ENCODE measurements around the gene RUNX1. TPM values are rescaled to one million over a fixed set of nuclear protein-coding genes. Genes with fewer than 3 reads are reported as not detected.

RUNX1 gene
- total RNA-seq, 6 experiments from 2014 or later, result 2.9 to 18.3 (median 4.3) TPM

DNA sequence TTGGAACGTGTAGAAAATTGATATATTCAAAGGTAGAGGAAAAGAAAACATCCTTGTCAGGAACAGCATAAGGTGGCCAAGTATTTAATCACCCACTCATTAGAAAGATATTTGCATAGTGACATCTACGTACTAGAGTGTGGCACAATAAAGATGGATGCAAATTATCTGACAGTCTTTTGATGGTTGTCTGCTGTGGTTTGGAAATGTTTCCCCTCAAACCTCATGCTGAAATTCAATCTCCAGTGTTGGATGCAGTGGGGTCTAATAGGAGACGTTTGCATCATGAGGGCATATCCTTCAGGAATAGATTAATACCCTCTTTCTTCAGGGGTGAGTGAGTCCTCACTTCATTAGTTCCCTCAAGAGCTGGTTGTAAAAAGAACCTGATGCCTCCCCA, 34.1 kb upstream of the RUNX1 start:
- Histone ChIP-seq H3K4me1 (no peaks in the 10 kb centered on the region), H3K27ac (no peak overlapping the region), H3K36me3 (no peaks in the 10 kb centered on the region), H3K4me3 (no peak overlapping the region), H3K9me3 (no peaks in the 10 kb centered on the region), H3K27me3 (no peaks in the 10 kb centered on the region)
- intact Hi-C loops (cut with DNase I), result no loop called here
- 54% methylated on average over 2 of the region's 3 CpGs for WGBS (ENCODE audit: insufficient coverage, low coverage, low lambda C conversion rate, missing lambda C conversion rate)
- ATAC-seq (no peak), DNase-seq (no peak)
- TF ChIP-seq POLR2A (IDR thresholded peaks at IDR 0.05), result no peak
- TF ChIP-seq, protein P1, sequence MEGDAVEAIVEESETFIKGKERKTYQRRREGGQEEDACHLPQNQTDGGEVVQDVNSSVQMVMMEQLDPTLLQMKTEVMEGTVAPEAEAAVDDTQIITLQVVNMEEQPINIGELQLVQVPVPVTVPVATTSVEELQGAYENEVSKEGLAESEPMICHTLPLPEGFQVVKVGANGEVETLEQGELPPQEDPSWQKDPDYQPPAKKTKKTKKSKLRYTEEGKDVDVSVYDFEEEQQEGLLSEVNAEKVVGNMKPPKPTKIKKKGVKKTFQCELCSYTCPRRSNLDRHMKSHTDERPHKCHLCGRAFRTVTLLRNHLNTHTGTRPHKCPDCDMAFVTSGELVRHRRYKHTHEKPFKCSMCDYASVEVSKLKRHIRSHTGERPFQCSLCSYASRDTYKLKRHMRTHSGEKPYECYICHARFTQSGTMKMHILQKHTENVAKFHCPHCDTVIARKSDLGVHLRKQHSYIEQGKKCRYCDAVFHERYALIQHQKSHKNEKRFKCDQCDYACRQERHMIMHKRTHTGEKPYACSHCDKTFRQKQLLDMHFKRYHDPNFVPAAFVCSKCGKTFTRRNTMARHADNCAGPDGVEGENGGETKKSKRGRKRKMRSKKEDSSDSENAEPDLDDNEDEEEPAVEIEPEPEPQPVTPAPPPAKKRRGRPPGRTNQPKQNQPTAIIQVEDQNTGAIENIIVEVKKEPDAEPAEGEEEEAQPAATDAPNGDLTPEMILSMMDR (IDR thresholded peaks at IDR 0.05), result no peak

DNA sequence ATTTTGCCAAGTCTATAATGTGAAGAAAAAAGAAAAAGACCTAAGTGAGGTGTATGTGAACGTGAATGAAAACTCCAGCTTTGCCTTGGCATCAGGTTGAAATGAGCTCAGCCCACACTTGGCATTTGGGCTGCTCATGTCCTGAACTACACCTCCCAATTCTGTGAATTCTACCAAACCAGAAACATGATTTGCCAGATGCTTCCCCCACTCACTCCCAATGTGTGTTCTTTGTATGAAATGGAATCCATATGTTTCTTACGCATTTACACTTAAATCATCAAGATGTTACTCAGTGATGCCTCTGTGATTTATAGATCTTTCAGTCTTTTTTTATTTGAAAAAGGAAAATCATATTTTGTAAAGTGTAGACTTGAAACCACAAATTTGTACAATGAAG, 32.8 kb upstream of the RUNX1 start:
- Histone ChIP-seq H3K27me3 (no peaks in the 10 kb centered on the region), H3K4me3 (no peak overlapping the region), H3K36me3 (no peaks in the 10 kb centered on the region), H3K4me1 (no peaks in the 10 kb centered on the region), H3K9me3 (no peaks in the 10 kb centered on the region), H3K27ac (no peak overlapping the region)
- no peak for TF ChIP-seq POLR2A (IDR thresholded peaks at IDR 0.05)
- TF ChIP-seq, protein P1 (IDR thresholded peaks at IDR 0.05), result no peak
- ATAC-seq, result no peak
- WGBS (ENCODE audit: insufficient coverage, low coverage, low lambda C conversion rate, missing lambda C conversion rate), result 75% methylated on average over 2 of the region's 2 CpGs
- intact Hi-C loops (cut with DNase I), result no loop called here
- no peak for DNase-seq

DNA sequence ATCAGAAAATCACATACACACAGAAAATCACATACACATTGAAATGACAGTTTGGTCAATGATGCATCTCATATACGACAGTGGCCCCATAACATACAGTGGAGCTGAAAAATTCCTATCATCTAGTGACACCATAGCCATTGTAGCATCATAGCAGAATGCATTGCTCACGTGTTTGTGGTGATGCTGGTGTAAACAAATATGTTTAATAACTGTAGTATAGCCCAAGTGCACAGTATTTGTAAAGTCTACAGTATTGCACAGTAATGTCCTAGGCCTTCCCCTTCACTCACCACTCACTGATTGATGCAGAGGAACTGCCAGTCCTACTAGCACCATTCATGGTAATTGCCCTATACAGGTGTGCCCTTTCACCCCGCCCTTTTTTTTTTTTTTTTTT, 30.1 kb upstream of the RUNX1 start:
- peaks cover 0 to 5% (median 0%) of the 10 kb centered on the region in 4 donors for H3K9me3 ChIP-seq
- no peaks in the 10 kb centered on the region for H3K36me3 ChIP-seq
- H3K27me3 ChIP-seq, result no peaks in the 10 kb centered on the region
- no peaks in the 10 kb centered on the region for H3K4me1 ChIP-seq
- WGBS (ENCODE audit: insufficient coverage, low coverage, low lambda C conversion rate, missing lambda C conversion rate), result no CpG with 5 or more reads among the region's 3 CpGs
- no peak overlapping the region for H3K4me3 ChIP-seq
- ATAC-seq, result no peak
- intact Hi-C loops (cut with DNase I), result no loop called here
- no peak for DNase-seq
- TF ChIP-seq POLR2A (IDR thresholded peaks at IDR 0.05), result no peak
- TF ChIP-seq, protein P1 (IDR thresholded peaks at IDR 0.05), result no peak
- H3K27ac ChIP-seq, result no peak overlapping the region

DNA sequence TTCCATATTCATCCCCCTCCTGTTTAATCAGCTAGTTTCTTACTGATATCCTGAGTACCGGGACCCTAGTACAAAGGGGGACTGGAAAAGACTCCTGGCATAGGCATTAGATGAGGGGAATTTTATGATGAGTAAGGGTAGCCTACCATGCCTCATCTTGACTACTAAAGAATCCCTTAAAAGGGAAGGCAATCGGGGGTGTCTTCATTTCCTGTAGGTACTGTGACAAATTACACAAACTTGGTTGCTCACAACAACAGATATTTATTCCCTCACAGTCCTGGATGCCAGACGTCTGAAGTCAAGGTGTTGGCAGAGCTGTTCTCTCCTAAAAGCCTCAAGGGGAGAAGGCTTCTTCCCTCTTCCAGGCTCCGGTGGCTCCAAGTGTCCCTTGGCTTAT, 28.9 kb upstream of the RUNX1 start:
- DNase-seq (no peak), ATAC-seq (no peak)
- no peaks in the 10 kb centered on the region for H3K36me3 ChIP-seq
- no peak overlapping the region for H3K4me3 ChIP-seq
- no peak overlapping the region for H3K27ac ChIP-seq
- H3K4me1 ChIP-seq, result no peaks in the 10 kb centered on the region
- WGBS (ENCODE audit: insufficient coverage, low coverage, low lambda C conversion rate, missing lambda C conversion rate), result 79% methylated on average over 2 of the region's 4 CpGs
- peaks cover 0 to 5% (median 0%) of the 10 kb centered on the region in 4 donors for H3K9me3 ChIP-seq
- H3K27me3 ChIP-seq, result no peaks in the 10 kb centered on the region
- TF ChIP-seq POLR2A (IDR thresholded peaks at IDR 0.05), result no peak
- TF ChIP-seq, protein P1 (IDR thresholded peaks at IDR 0.05), result no peak
- intact Hi-C loops (cut with DNase I), result no loop called here

DNA sequence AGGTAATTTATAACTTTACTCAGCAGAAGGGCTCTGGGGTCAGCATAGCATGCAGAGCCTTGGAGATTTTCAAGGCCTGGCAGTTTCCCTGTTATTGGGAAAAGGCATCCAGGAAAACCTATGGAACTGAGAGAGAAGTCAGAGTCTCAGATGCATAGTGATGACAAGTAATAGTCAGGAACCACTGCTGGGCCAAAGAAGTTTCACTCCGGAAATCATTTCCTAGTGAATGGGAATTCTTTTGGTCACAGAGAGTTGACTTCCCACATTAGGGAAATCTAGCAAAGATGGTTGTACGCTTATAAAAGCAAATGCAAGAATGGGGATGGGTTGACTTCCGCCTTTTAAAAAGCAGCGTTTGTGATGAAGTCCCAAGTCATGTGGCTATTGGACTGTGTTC, 28.4 kb upstream of the RUNX1 start:
- H3K4me3 ChIP-seq, result no peak overlapping the region
- TF ChIP-seq POLR2A (IDR thresholded peaks at IDR 0.05), result no peak
- TF ChIP-seq, protein P1 (IDR thresholded peaks at IDR 0.05), result no peak
- ATAC-seq (no peak), DNase-seq (no peak)
- no peaks in the 10 kb centered on the region for H3K4me1 ChIP-seq
- no peaks in the 10 kb centered on the region for H3K36me3 ChIP-seq
- intact Hi-C loops (cut with DNase I), result no loop called here
- H3K27me3 ChIP-seq, result no peaks in the 10 kb centered on the region
- peaks cover 0 to 5% (median 0%) of the 10 kb centered on the region in 4 donors for H3K9me3 ChIP-seq
- H3K27ac ChIP-seq, result no peak overlapping the region
- 96% methylated on average over 4 of the region's 4 CpGs for WGBS (ENCODE audit: insufficient coverage, low coverage, low lambda C conversion rate, missing lambda C conversion rate)

Measured in right lobe of liver (tissue), 6 donors.